ENCODE measurements around the gene PPIH. TPM values are rescaled to one million over a fixed set of nuclear protein-coding genes. Genes with fewer than 3 reads are reported as not detected.
"Not testable (repeated sequence)": the region's sequence is repeated elsewhere in the genome, so short reads cannot be mapped to it uniquely, and the experiment has no call there.

PPIH gene
- total and polyA plus RNA-seq, 10 donors = 34.2 to 72.3 (median 43.3) TPM

DNA sequence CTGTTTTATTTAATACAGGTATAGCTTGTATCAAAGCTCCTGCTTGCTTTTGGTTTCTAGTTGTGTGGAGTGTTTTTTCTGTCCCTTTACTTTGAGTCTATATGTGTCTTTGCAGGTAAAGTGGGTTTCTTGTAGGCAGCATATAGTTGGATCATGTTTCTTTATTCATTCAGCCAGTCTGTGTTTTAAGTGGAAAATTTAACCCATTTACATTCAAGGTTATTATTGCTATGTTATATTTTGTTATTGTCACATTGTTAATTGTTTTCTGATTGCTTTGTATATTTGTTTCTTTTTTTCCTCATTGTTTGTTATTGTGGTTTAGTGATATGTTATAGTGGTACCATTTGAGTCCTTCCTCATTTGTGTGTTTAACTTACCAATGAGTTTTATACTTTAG lies 55.1 kb downstream of the PPIH start:
- Histone ChIP-seq H3K36me3 (peaks cover 0 to 85% (median 22%) of the 10 kb centered on the region in 6 donors), H3K4me3 (no peak overlapping the region), H3K9me3 (peaks cover 7 to 41% (median 29%) of the 10 kb centered on the region in 8 donors), H3K27me3 (replicated peaks in 1 of 7) (no peaks in the 10 kb centered on the region), H3K27ac (no peak overlapping the region), H3K4me1 (no peaks in the 10 kb centered on the region)
- intact Hi-C loops (cut with DNase I; ENCODE audit: low total_unique reads) = no loop called here
- no peak for DNase-seq
- TF ChIP-seq, protein P1, sequence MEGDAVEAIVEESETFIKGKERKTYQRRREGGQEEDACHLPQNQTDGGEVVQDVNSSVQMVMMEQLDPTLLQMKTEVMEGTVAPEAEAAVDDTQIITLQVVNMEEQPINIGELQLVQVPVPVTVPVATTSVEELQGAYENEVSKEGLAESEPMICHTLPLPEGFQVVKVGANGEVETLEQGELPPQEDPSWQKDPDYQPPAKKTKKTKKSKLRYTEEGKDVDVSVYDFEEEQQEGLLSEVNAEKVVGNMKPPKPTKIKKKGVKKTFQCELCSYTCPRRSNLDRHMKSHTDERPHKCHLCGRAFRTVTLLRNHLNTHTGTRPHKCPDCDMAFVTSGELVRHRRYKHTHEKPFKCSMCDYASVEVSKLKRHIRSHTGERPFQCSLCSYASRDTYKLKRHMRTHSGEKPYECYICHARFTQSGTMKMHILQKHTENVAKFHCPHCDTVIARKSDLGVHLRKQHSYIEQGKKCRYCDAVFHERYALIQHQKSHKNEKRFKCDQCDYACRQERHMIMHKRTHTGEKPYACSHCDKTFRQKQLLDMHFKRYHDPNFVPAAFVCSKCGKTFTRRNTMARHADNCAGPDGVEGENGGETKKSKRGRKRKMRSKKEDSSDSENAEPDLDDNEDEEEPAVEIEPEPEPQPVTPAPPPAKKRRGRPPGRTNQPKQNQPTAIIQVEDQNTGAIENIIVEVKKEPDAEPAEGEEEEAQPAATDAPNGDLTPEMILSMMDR (IDR thresholded peaks at IDR 0.05 in 8 of 11, conservative IDR thresholded peaks at IDR 0.05 in 3 of 11) = no peak
- TF ChIP-seq POLR2A (IDR thresholded peaks at IDR 0.05) (no peak), POLR2AphosphoS5 (IDR thresholded peaks at IDR 0.05) (no peak)

DNA sequence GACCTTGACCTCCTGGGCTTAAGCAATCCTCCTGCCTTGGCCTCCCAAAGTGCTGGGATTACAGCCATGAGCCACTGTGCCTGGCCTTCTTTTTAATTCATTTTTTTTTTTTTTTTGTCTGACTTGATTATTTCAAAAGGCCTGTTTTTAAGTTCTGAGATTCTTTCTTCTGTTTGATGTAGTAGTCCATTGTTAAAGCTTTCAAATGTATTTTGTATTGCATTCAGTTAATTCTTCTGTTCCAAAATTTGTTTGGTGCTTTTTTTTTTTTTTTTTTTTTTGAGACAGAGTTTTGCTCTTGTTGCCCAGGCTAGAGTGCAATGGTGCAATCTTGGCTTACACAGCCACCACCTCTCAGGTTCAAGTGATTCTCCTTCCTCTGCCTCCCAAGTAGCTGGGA lies 56.2 kb downstream of the PPIH start:
- peaks cover 0 to 85% (median 22%) of the 10 kb centered on the region in 6 donors for H3K36me3 ChIP-seq
- H3K4me1 ChIP-seq; H3K4me3 ChIP-seq; H3K27ac ChIP-seq; H3K27me3 ChIP-seq (replicated peaks in 1 of 7); DNase-seq; intact Hi-C loops (cut with DNase I; ENCODE audit: low total_unique reads): not testable (repeated sequence)
- peaks cover 7 to 41% (median 29%) of the 10 kb centered on the region in 8 donors for H3K9me3 ChIP-seq

- H3K9me3 ChIP-seq = no peaks in the 10 kb centered on the region
- H3K4me1 ChIP-seq = no peaks in the 10 kb centered on the region
- no peaks in the 10 kb centered on the region for H3K27me3 ChIP-seq (replicated peaks in 1 of 7)
- no peak overlapping the region for H3K4me3 ChIP-seq
- H3K36me3 ChIP-seq = peaks cover 0 to 26% (median 2%) of the 10 kb centered on the region in 6 donors
- DNase-seq = no peak
- H3K27ac ChIP-seq = no peak overlapping the region
- 95 to 97% (median 97%) methylated on average over 1 of the region's 1 CpG for WGBS, 5 donors
- no peak for TF ChIP-seq POLR2AphosphoS5 (IDR thresholded peaks at IDR 0.05)
- no peak for TF ChIP-seq POLR2A (IDR thresholded peaks at IDR 0.05)
- TF ChIP-seq, protein P1 (IDR thresholded peaks at IDR 0.05 in 8 of 11, conservative IDR thresholded peaks at IDR 0.05 in 3 of 11) = no peak
- intact Hi-C loops (cut with DNase I; ENCODE audit: low total_unique reads) = no loop called here
These were observed 62.6 kb downstream of the PPIH start for GRCh38 chr1:42720868-42721267.

DNA sequence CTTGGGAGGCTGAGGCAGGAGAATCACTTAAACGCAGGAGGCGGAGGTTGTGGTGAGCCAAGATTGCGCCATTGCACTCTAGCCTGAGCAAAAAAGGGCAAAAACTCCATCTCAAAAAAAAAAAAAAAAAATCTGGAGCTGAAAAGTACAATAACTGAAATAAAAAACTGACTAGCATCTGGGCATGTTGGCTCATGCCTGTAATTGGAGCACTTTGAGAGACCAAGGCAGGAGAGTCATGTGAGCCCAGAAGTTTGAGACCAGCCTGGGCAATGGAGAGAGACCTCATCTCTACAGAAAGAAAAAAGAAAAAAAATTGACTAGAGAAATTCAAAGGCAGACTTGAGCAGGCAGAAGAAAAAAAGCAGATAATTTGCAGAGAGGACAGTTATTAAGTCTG lies 63.7 kb downstream of the PPIH start:
- intact Hi-C loops (cut with DNase I; ENCODE audit: low total_unique reads) = no loop called here
- Histone ChIP-seq H3K27me3 (replicated peaks in 1 of 7) (no peaks in the 10 kb centered on the region), H3K4me3 (no peak overlapping the region), H3K9me3 (no peaks in the 10 kb centered on the region), H3K36me3 (peaks cover 0 to 15% (median 0%) of the 10 kb centered on the region in 6 donors), H3K27ac (no peak overlapping the region), H3K4me1 (no peaks in the 10 kb centered on the region)
- DNase-seq = no peak
- 79 to 97% (median 95%) methylated on average over 3 of the region's 3 CpGs for WGBS, 5 donors
- TF ChIP-seq, protein P1 (IDR thresholded peaks at IDR 0.05 in 8 of 11, conservative IDR thresholded peaks at IDR 0.05 in 3 of 11) = no peak
- TF ChIP-seq POLR2AphosphoS5 (IDR thresholded peaks at IDR 0.05) = no peak
- TF ChIP-seq POLR2A (IDR thresholded peaks at IDR 0.05) = no peak

DNA sequence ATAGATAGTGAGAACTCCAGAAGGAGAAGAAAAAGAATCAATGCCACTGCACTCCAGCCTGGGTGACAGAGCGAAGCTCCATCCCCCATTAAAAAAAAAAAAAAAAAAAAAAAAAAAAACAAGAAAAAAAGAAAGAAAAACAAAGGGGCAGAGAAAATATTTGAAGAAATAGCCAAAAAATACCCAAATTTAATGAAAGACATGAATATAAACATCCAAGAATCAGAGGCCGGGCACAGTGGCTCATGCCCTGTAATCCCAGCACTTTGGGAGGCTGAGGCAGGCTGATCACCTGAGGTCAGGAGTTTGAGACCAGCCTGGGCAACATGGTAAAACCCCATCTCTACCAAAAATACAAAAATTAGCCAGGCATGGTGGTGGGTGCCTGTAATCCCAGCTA lies 64.2 kb downstream of the PPIH start:
- H3K27ac ChIP-seq; H3K4me3 ChIP-seq; DNase-seq; H3K4me1 ChIP-seq; H3K9me3 ChIP-seq; intact Hi-C loops (cut with DNase I; ENCODE audit: low total_unique reads); H3K27me3 ChIP-seq (replicated peaks in 1 of 7): not testable (repeated sequence)
- WGBS, 5 donors = 89 to 100% (median 94%) methylated on average over 2 of the region's 2 CpGs
- peaks cover 0 to 15% (median 0%) of the 10 kb centered on the region in 6 donors for H3K36me3 ChIP-seq

Data from spleen (tissue), 11 donors.